Calu3 (cell line): ENCODE measurements around the gene ACAA1. TPM values are rescaled to one million over a fixed set of nuclear protein-coding genes. Genes with fewer than 3 reads are reported as not detected.
"Not testable (repeated sequence)": the region's sequence is repeated elsewhere in the genome, so short reads cannot be mapped to it uniquely, and the experiment has no call there.

Experiments used
- BruUV-seq: library from RNA; stranded (reverse); fragments of 400-500 nt; replicated peaks from 2 replicates; lab custom pipeline; 2021; lab: Mats Ljungman, UMichigan
- CTCF ChIA-PET: fragments of 300-600 bp; sonication (Branson Sonifier 250); formaldehyde crosslinking; loops from one replicate; lab custom pipeline; 2022; ENCODE audit warnings: antibody characterized with exemption; lab: Charles Lee
- DNase-seq: peaks from one replicate; pipeline ENCODE4 v3.0.0; 2022
- H3K27ac Mint-ChIP-seq: one replicate; pipeline ENCODE4 v1.8.0; 2022; ENCODE audit warnings: mixed read lengths; ENCODE audit not compliant: unreplicated experiment
- H3K27me3 Mint-ChIP-seq: one replicate; pipeline ENCODE4 v1.8.0; 2022; ENCODE audit warnings: mixed read lengths; ENCODE audit not compliant: unreplicated experiment
- H3K36me3 Mint-ChIP-seq: one replicate; pipeline ENCODE4 v1.8.0; 2022; ENCODE audit warnings: mild to moderate bottlenecking, moderate library complexity, mixed read lengths; ENCODE audit not compliant: insufficient read depth, unreplicated experiment
- H3K4me1 Mint-ChIP-seq: one replicate; pipeline ENCODE4 v1.8.0; 2022; ENCODE audit warnings: mild to moderate bottlenecking, low read depth, mixed read lengths; ENCODE audit not compliant: unreplicated experiment
- H3K4me3 Mint-ChIP-seq: one replicate; pipeline ENCODE4 v1.8.0; 2022; ENCODE audit warnings: mild to moderate bottlenecking, low read depth, moderate library complexity, mixed read lengths; ENCODE audit not compliant: unreplicated experiment
- H3K9me3 Mint-ChIP-seq: one replicate; pipeline ENCODE4 v1.8.0; 2022; ENCODE audit warnings: low read depth, mixed read lengths; ENCODE audit not compliant: unreplicated experiment
- CTCF ChIP-seq: fragments of 200-600 bp; IDR thresholded peaks from one replicate; pipeline ENCODE4 v1.8.0; 2022; ENCODE audit warnings: antibody characterized with exemption; ENCODE audit not compliant: unreplicated experiment
- intact Hi-C: fragments of 100-400 bp; cut with micrococcal nuclease; formaldehyde crosslinking; loops from one replicate; pipeline ENCODE4 v1.10.0; 2022; ENCODE audit not compliant: unreplicated experiment
- total RNA-seq: library from RNA; stranded (reverse); gene quantifications from 2 replicates; pipeline ENCODE4 v1.2.3, GENCODE V29; 2022

ACAA1 gene
- total RNA-seq, 1 experiment from 2014 or later, result 64.5 TPM

- peak overlapping the region; percentile 14 for H3K4me3 Mint-ChIP-seq
- H3K4me1 Mint-ChIP-seq, result no peaks in the 10 kb centered on the region
- H3K27ac Mint-ChIP-seq, result peak overlapping the region; percentile 67
- intact Hi-C loops, result no loop called here
- peaks cover 10% of the 10 kb centered on the region for H3K36me3 Mint-ChIP-seq
- DNase-seq, result no peak
- no TSS peak for BruUV-seq
- no peaks in the 10 kb centered on the region for H3K27me3 Mint-ChIP-seq
- TF ChIP-seq CTCF, result no peak
- peaks cover 10% of the 10 kb centered on the region for H3K9me3 Mint-ChIP-seq
- CTCF ChIA-PET, result no interaction called here
Measured at GRCh38 chr3:38083871-38084333, 53.0 kb downstream of the ACAA1 start.

- DNase-seq, H3K4me3 Mint-ChIP-seq, H3K27me3 Mint-ChIP-seq, intact Hi-C loops, BruUV-seq, CTCF ChIA-PET, H3K4me1 Mint-ChIP-seq, H3K27ac Mint-ChIP-seq: not testable (repeated sequence)
- Mint-ChIP-seq H3K36me3 (peaks cover 10% of the 10 kb centered on the region), H3K9me3 (peaks cover 10% of the 10 kb centered on the region)
Measured at GRCh38 chr3:38083254-38083653, 53.7 kb downstream of the ACAA1 start.

- H3K4me3 Mint-ChIP-seq, BruUV-seq: not testable (repeated sequence)
Measured at GRCh38 chr3:38082296-38082695, 54.6 kb downstream of the ACAA1 start.

GRCh38 chr3:38077073-38077472 lies 59.9 kb downstream of the ACAA1 start:
- H3K4me1 Mint-ChIP-seq, H3K9me3 Mint-ChIP-seq, H3K27ac Mint-ChIP-seq, CTCF ChIA-PET, intact Hi-C loops, H3K36me3 Mint-ChIP-seq, BruUV-seq, H3K4me3 Mint-ChIP-seq, DNase-seq: not testable (repeated sequence)
- peaks cover 16% of the 10 kb centered on the region for H3K27me3 Mint-ChIP-seq

More at GRCh38 chr3:38082296-38082695, 54.6 kb downstream of the ACAA1 start:
- DNase-seq, H3K27ac Mint-ChIP-seq, H3K4me1 Mint-ChIP-seq, CTCF ChIA-PET, H3K27me3 Mint-ChIP-seq, intact Hi-C loops: not testable (repeated sequence)
- Mint-ChIP-seq H3K36me3 (peaks cover 10% of the 10 kb centered on the region), H3K9me3 (peaks cover 10% of the 10 kb centered on the region)

Other genes with a start within 250 kb of the ACAA1 start
- 52.6 and 86.8 TPM in 2 replicates for gene VILL, start 146.3 kb downstream of the ACAA1 start, total RNA-seq
- 7.8 and 9.8 TPM in 2 replicates for gene PLCD1, start 107.5 kb downstream of the ACAA1 start, total RNA-seq
- 0.28 and 0.78 TPM in 2 replicates for gene DLEC1, start 97.9 kb downstream of the ACAA1 start, total RNA-seq
- 35.2 and 44.2 TPM in 2 replicates for gene MYD88, start 1.5 kb upstream of the ACAA1 start, total RNA-seq
- 49.5 and 50.4 TPM in 2 replicates for gene OXSR1, start 28.4 kb upstream of the ACAA1 start, total RNA-seq
- 3.2 and 3.5 TPM in 2 replicates for gene SLC22A13, start 128.7 kb upstream of the ACAA1 start, total RNA-seq
- 1.8 and 2.1 TPM in 2 replicates for gene SLC22A14, start 145.2 kb upstream of the ACAA1 start, total RNA-seq
- gene XYLB, start 209.7 kb upstream of the ACAA1 start, total RNA-seq, result 11.1 and 12.2 TPM in 2 replicates